CD4-positive, alpha-beta T cell treated with Interleukin-6 at 100 ng/mL for 8 hours (primary cell): ENCODE data around the gene DGKD.

ENCODE experiments used
- DNase-seq: peaks from one replicate; pipeline ENCODE4 v3.0.0-alpha.2; 2020; ENCODE audit warnings: mixed read lengths, low spot score

The DGKD gene

GRCh38 chr2:233446606-233447305 lies 92.5 kb downstream of the DGKD start:
- DNase-seq: no peak

DNA sequence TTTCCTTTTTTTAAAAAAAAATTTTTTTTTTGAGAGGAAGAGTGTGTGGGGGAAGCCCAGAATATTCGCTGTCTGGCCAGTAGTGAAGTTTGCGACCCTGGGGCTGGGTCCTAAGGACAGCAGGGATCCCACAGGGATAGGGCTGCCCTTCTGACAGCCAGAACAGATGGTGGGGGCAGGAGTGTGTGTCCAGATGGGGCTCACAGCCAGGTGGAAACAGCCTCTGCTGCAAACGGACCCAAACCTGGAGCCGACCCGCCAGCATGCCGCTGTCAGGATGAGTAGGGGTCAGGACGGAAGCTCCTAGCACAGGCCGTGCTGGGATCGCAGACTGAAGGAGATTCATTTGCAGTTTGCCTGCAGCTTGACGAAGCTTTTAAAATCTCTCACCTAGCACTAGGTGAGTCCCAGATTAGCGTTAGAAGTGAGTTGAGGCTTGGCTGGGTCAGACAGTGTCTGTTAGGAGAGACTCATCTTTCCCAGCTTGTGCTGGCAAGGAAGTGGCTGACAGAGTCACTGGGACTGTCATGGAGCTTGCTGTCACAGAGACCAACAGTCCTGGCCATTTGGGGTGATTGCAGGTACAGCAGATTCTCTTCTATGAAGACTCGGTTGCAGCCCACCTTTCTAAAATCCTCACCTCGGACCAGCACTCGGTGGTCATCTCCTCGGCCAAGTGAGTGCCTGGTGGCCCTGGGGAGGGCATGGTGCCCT lies 93.4 kb downstream of the DGKD start:
- DNase-seq: no peak

DNA sequence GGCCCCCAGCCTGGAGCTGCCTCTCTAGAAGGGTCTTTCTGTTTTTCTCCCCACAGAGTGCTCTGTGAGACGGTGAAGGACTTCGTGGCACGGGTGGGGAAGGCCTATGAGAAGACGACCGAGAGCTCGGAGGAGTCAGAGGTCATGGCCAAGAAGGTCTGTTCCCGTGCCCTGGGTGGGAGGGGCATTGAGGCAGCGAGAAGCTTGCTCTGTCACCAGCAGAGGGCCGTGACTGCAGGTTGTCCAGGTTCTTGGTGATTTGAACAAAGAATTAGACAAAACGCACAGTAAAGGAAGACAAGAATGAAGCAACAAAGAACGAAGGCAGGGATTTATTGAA lies 93.9 kb downstream of the DGKD start:
- DNase-seq: no peak

DNA sequence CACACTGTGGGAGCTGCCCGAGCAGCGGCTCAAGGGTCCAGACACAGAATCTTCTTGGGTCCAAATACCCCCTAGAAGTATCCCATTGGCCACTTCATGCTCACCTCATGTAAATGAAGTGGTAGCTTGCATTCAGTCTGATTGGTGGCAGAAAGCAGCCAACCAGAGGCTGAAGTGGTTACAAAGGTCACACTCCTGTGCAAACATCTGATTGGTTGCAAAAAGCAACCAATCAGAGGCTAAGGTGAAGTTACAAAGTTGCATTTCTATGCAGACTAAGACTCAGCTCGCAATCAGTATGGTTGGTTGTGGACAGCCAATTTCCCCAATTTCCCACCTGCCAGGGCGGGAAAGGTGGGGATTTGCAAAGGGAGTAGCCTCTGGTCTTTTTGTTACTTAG lies 94.3 kb downstream of the DGKD start:
- DNase-seq: no peak

DNA sequence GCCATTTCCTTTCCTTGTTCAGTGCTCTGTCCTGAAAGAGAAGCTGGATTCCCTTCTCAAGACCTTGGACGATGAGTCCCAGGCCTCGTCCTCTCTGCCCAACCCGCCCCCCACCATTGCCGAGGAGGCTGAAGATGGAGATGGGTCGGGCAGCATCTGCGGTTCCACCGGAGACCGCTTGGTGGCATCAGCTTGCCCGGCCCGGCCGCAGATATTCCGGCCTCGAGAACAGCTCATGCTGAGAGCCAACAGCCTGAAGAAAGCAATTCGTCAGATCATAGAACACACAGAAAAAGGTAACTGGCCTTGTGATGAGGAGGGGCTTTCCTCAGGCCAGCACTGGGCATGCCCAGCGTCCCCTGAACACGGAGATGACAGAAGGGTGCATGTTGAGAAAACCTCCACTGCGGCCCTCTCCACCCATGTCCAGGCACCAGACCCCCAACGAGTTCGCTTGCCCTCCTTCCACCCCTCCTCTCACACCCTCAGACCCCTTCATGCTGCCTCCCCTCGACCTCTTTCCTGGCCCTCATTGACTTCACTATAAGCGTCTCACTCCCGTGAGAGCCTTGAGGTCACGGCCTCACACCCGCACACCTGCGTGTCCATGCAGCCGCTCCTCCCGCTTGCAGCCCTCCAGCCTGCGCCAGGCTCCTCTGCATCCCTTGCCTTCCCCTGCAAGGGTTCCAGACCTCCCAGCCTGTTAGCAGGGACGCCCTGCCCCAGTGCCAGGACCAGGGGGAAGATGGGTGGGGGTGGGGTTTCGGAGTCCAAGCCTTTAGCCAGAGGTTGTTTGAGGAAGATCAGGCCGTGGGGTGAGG lies 95.0 kb downstream of the DGKD start:
- no peak for DNase-seq

GRCh38 chr2:233449921-233450863 lies 95.9 kb downstream of the DGKD start:
- DNase-seq: no peak

DNA sequence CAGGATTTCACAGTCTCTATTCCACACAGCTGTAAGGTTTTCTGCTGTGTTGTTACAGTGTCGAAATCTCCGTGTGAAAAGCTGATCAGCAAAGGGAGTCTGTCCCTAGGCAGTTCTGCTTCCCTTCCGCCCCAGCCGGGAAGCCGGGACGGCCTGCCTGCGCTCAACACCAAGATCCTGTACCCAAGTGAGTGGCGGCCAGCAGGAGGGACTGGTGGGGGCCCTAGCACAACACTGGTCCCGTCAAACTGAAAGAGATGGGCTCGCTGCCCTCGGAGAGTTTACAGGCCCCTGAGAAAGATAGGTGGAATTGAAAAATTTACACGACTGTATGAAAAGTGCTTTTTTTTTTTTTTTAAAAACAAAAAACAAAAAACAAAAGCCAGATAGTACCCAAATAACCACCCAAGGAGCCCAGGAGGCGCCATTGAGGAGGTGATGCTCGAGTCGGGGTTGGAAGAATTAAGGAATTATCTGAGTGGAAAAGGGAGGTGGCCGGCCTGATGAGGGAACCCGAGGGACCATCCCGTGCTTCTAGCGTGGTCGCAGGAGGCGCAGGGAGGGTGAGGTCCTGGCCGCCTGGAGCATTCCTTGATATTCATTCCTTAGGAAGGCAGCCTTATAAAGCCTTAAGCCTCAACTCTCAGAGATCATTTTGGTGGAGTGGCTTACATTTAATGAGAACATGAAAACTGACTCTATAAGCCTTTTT lies 96.7 kb downstream of the DGKD start:
- DNase-seq: no peak

DNA sequence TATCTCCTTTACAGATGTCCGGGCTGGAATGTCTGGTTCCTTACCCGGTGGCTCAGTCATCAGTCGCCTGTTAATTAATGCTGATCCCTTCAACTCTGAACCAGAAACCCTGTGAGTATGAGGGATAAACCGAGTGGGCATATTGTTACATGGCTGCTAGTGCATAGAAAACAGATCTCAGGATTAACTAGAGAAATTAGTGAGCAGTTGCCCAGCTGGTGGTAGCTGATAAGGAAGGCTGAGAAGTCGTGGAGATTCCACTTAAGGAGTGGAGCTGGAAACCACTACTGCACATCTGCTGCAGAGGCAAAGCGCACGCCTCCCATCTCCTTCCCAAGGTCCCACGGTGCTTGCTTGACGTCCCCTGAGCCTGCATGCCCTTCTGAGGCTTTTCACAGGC lies 97.7 kb downstream of the DGKD start:
- no peak for DNase-seq

DNA sequence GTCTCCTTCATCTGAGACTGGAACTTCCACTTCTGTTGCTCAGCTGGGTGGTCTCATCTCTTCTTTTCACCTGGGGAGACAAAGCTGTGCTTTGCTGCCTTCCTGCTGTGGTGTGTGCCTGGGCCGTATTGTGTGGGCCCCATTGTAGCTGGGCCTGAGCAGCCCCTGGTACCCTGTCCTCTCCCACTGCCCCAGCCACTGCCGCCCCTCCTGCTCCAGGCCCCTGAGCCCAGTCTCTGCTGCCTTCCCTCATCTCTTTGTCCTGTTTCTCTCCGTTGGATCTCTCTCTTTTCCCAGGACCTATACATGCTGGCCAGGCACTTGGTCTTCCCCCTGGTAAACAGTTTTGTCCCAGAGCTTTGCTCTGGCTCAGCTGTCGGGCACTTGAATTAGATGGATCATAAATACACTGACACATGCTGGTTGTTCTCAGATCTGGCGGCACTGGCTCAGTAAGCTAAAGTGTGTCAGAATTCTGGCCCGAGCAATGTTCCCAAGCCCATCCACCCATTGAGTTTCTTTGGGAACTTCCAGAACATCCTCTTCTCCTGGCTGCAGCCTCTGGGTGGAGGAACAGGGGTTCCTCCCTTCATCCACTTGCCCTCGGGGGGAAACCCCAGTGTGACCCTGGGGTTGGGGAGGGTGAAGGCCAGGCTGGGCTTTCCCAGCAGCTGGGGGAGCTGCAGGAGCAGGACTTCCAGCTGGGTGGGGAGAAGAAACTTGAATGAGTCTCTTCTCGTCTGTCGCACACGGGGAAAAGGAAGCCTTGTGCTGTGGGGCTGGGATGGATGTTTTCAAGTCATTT lies 99.0 kb downstream of the DGKD start:
- DNase-seq: no peak

DNA sequence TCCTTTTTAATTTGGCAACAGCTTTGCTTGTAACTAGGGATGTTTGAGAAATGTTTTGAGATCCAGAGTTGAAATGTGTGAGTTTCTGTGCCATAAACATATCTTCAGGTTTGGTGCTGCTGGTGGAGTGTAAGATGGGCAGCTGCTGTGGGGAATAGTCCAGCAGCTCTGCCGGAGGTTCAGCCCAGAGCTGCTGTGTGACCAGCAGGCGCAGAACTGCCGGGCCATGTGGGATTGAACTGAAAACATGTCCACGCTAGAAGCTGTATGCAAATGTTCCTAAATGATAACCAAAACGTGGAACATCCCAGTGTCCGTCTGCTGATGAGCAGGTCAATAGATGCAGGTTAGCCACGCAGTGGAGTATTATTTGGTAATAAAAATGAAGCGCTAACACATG lies 99.6 kb downstream of the DGKD start:
- DNase-seq: no peak

GRCh38 chr2:233455006-233455405 lies 100.7 kb downstream of the DGKD start:
- no peak for DNase-seq

DNA sequence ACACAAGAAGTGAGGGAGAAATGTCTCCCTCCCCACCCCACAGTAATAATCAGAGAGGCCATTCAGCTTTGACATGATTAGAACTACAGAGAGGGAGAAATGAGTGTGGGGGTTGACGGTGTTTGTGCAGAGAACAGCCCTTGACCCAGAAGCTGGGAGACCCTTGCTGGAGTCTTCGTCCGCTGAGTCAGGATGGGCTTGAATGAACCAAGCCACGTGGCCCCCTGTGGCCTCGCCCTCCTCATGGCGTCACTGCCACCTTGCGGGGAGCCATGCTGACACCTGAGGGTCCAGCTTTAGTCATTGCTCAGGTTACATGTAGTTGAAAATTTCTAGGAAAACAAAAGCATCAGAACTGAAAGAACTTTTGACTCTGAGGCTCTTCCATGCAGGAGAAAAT lies 101.2 kb downstream of the DGKD start:
- no peak for DNase-seq

GRCh38 chr2:233456111-233456510 lies 101.8 kb downstream of the DGKD start:
- no peak for DNase-seq

- DNase-seq: no peak
Observed at GRCh38 chr2:233456934-233457333, 102.6 kb downstream of the DGKD start.

DNA sequence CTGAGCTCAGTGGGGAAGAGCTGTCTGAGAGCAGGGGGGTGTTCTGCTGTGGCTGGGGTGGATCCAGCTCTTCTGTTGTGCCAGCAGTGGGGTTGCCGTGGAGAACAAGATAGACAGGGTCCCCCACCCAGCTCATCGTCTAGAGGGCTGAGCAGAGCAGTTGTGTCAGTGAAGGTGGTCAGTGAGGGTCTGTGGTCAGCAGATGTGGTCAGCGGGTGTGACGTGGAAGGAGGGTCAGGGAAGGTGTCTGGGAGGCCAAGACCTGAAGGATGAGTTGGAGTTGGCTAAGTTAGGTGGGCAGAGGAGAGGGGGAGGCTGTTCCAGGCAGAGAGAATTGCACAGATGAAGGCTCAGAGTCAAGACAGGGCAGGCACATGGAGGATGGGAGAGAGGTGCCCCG lies 103.1 kb downstream of the DGKD start:
- DNase-seq: no peak

DNA sequence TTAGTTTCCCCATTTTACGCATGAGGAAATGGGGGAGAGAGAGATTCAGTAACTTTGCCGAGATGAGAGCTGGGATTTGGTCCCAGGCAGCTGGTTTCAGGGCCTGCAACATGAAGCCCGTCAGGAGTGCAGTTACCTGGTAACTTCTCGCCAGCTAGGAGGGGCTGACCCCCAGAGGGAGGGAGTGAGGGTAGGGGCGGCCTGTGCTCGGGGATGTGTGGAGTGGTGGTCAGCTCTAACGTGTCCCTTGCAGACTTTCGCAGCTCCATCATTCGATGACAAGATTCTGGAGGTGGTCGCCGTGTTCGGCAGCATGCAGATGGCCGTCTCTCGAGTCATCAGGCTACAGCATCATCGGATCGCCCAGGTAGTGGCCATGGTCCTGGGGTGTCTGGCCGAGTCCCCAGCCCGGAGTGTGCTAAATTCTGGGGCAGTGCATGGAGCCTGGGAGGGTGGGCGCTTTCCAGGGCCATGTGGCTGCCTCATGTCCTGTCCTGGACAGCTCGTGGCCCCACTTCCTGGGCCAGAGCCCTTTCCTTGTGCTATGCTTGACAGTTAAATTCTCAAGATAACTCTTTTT lies 103.8 kb downstream of the DGKD start:
- no peak for DNase-seq

DNA sequence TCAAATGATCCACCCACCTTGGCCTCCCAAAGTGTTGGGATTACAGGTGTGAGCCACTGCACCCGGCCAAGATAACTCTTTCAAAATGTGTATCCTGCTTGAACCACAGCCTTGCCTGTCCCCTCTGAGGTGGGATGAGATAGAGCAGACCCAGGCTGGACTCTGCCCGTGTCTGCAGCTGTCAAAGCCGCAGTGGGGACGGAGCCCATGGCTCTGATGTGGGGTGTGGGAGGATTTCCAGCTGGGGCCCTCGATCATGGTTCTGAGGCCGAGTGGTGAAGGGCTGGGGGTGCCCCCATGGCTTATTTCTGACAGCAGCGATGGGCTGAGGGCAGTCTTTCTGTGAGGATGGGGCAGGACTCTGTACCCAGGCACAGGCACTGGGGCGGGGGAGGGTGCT lies 104.5 kb downstream of the DGKD start:
- DNase-seq: no peak

DNA sequence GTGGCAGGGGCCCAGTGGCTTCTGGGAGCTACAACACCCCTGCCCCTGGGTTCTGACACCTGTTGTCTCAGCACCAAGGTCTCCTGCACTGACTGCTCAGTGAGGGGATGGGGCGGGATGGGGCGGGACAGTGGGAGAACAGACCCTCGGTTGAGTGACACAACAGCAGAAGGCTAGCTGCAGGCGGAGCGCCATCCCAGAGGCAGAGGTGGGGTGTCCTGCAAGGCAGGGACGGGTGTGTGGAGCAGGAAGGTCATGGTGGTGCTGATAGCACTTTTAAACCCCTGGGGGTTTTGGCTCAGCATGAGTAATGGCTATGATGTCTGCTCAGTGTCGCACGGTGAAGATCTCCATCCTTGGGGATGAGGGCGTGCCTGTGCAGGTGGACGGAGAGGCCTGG lies 105.1 kb downstream of the DGKD start:
- DNase-seq: no peak

DNA sequence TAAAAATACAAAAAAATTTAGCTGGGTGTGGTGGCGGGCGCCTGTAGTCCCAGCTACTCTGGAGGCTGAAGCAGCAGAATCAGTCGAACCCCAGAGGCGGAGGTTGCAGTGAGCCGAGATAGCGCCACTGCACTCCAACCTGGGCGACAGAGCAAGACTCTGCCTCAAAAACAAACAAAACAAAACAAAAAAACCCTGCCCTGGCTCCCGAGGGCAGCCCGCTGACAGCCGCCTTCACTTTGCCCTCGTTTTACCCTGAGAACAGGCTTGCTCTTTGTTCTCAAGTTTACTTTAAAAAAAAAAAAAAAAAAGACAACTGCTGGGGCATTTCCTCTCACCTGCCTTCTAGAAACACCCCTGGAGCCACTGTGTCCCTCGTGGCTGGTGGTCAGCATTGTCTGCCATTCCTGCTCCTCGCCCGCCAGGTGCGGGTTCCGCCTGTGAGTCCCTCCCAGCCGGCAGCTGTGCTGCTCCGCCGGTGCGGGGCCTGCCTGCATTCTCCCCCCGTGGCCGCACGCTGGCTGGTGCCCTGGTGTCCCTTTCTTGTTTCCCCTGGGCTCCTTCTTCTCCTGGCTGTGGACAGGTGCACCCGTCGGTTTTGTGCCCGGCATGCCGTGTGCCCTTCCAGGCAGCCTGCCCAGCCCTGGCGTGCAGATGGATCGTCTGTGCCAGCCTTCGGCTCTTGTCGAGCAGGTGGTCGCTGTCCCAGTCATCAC lies 106.6 kb downstream of the DGKD start:
- no peak for DNase-seq
